ENCODE results near the gene OR51B2. TPM values are rescaled to one million over a fixed set of nuclear protein-coding genes. Genes with fewer than 3 reads are reported as not detected.

OR51B2 gene
- total RNA-seq, 2 donors from 2014 or later: not detected

- no peak for TF ChIP-seq CTCF (IDR thresholded peaks at IDR 0.05)
- H3K36me3 ChIP-seq: no peaks in the 10 kb centered on the region
- no peaks in the 10 kb centered on the region for H3K4me1 ChIP-seq (ENCODE audit: control insufficient read depth in 1 of 2, low read depth in 2 of 2)
- H3K27me3 ChIP-seq (replicated peaks; ENCODE audit: insufficient read depth): no peaks in the 10 kb centered on the region
- H3K4me3 ChIP-seq: no peak overlapping the region
- DNase-seq (ENCODE audit: low spot score) (no peak), ATAC-seq (ENCODE audit: insufficient number of reproducible peaks, low FRiP score, low read depth) (no peak)
- no peak overlapping the region for H3K27ac ChIP-seq
- H3K9me3 ChIP-seq: no peaks in the 10 kb centered on the region
Measured at GRCh38 chr11:5276697-5277096, 47.4 kb downstream of the OR51B2 start.

- DNase-seq (ENCODE audit: low spot score) (no peak), ATAC-seq (ENCODE audit: insufficient number of reproducible peaks, low FRiP score, low read depth) (no peak)
- Histone ChIP-seq H3K4me3 (no peak overlapping the region), H3K27me3 (replicated peaks; ENCODE audit: insufficient read depth) (no peaks in the 10 kb centered on the region), H3K36me3 (no peaks in the 10 kb centered on the region), H3K27ac (no peak overlapping the region), H3K9me3 (no peaks in the 10 kb centered on the region), H3K4me1 (ENCODE audit: control insufficient read depth in 1 of 2, low read depth in 2 of 2) (no peaks in the 10 kb centered on the region)
- TF ChIP-seq CTCF (IDR thresholded peaks at IDR 0.05): no peak
Measured at GRCh38 chr11:5275369-5276110, 48.6 kb downstream of the OR51B2 start.

- TF ChIP-seq CTCF (IDR thresholded peaks at IDR 0.05): no peak
- DNase-seq (ENCODE audit: low spot score): no peak
- Histone ChIP-seq H3K4me3 (no peak overlapping the region), H3K36me3 (no peaks in the 10 kb centered on the region), H3K4me1 (ENCODE audit: control insufficient read depth in 1 of 2, low read depth in 2 of 2) (no peaks in the 10 kb centered on the region), H3K27me3 (replicated peaks; ENCODE audit: insufficient read depth) (no peaks in the 10 kb centered on the region), H3K27ac (no peak overlapping the region), H3K9me3 (no peaks in the 10 kb centered on the region)
- no peak for ATAC-seq (ENCODE audit: insufficient number of reproducible peaks, low FRiP score, low read depth)
Measured at GRCh38 chr11:5274395-5274794, 49.7 kb downstream of the OR51B2 start.

Other genes starting within 250 kb of the OR51B2 start
- not detected for gene OR52A5, start 185.9 kb downstream of the OR51B2 start, total RNA-seq
- gene OR52A1, start 169.5 kb downstream of the OR51B2 start, total RNA-seq: not detected
- not detected for gene OR51V1, start 123.6 kb downstream of the OR51B2 start, total RNA-seq
- 100 to 1,000 TPM in 1 of 2 donors, 10 to 100 TPM in 1; 10.2 to 257 TPM for gene HBB, start 97.2 kb downstream of the OR51B2 start, total RNA-seq
- not detected for gene HBD, start 89.8 kb downstream of the OR51B2 start, total RNA-seq
- gene HBG1, start 74.4 kb downstream of the OR51B2 start, total RNA-seq: not detected
- gene HBG2, start 69.5 kb downstream of the OR51B2 start, total RNA-seq: not detected
- gene HBE1, start 54.4 kb downstream of the OR51B2 start, total RNA-seq: not detected
- gene OR51B4, start 22.4 kb downstream of the OR51B2 start, total RNA-seq: not detected
- 1 to 10 TPM in 1 of 2 donors, under 1 TPM in 1; 0.49 to 4.2 TPM for gene OR51B5, start 19.2 kb upstream of the OR51B2 start, total RNA-seq
- not detected for gene OR51B6, start 27.2 kb upstream of the OR51B2 start, total RNA-seq
- not detected for gene OR51M1, start 59.5 kb upstream of the OR51B2 start, total RNA-seq
- not detected for gene OR51Q1, start 97.8 kb upstream of the OR51B2 start, total RNA-seq
- not detected for gene OR51I1, start 117.2 kb upstream of the OR51B2 start, total RNA-seq
- gene OR51I2, start 125.0 kb upstream of the OR51B2 start, total RNA-seq: not detected
- not detected for gene OR52D1, start 164.4 kb upstream of the OR51B2 start, total RNA-seq
- gene UBQLN3, start 185.7 kb upstream of the OR51B2 start, total RNA-seq: 1 to 10 TPM in 1 of 2 donors, under 1 TPM in 1; 0.63 to 1.5 TPM
- gene UBQLNL, start 192.4 kb upstream of the OR51B2 start, total RNA-seq: 1 to 10 TPM in 1 of 2 donors, under 1 TPM in 1; 0.56 to 1.4 TPM
- gene OR52H1, start 224.2 kb upstream of the OR51B2 start, total RNA-seq: 1 to 10 TPM in 1 of 2 donors, under 1 TPM in 1; 0.81 to 2.0 TPM

All from thoracic aorta (tissue), 2 donors.